MV-4-11 (cell line): ENCODE results near the gene FTCDNL1.

Source experiments
- DNase-seq: peaks from one replicate; lab custom pipeline; 2025; lab: John Stamatoyannopoulos, UW

The FTCDNL1 gene

DNA sequence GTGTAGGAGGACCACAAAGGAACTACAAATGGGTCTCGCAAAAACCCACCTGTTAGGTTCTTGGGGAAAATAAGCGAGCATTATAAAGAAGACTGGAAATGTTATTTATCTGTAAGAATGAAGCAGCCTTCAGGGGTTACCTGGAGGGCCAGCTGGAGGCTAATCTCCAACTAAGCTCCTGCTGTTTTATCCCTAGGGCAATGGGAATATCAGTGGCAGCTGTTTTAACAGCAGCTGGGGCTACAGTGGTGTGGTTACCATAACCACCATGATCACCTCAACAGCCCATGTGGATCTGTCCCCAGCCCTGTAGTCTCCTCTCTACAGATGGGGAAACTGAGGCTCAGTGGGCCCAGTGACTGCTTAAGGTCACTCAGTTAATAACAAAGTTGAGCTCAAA lies 108.1 kb downstream of the FTCDNL1 start:
- DNase-seq, result no peak

DNA sequence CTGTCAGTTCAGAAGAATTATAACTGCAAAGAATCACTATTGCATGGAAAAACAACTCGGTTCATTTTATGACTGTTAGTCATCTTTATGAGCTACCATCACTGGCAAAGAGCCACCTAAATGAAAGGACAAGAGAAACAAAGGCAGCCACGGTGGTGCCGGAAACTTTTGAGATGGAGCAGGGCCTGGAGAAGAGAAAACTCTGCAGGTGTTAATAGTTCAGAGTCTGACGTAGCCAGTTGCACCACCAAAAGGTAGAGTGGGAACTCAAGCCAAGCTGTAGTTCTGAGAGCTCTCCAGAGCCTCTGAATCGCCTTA lies 110.9 kb downstream of the FTCDNL1 start:
- DNase-seq, result no peak

DNA sequence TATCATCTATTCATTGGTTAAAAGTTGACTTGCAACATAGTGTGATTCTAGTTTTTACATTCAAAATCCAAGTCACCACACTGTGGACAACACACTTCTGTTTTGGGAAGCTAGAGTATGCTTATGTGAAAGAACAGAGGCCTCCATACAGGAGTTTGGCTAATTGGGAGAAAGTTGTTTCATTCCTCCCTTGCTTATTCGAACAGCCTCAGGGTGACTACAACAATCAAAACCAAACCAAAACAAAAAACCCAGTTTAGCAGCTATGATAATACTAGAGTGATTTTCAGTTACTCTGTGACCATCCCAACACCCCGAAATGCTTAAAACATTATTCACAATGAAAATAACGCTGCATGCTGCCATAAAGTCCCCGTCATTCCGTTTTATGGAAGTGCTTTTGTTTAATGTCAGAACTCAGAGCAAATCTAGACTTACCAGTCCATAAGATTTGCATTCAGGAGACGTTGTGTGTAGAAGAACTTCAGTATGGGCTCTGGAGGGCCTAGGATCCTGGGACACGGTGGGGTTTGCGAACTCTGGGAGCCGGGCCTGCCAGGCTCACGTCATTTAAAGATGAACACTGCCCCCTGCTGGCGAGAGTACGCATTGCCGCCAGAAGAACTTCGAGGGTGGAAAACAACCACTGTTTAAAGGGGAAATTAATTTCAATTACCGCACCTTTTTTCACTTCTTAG lies 111.4 kb downstream of the FTCDNL1 start:
- peak; percentile 78 for DNase-seq

DNA sequence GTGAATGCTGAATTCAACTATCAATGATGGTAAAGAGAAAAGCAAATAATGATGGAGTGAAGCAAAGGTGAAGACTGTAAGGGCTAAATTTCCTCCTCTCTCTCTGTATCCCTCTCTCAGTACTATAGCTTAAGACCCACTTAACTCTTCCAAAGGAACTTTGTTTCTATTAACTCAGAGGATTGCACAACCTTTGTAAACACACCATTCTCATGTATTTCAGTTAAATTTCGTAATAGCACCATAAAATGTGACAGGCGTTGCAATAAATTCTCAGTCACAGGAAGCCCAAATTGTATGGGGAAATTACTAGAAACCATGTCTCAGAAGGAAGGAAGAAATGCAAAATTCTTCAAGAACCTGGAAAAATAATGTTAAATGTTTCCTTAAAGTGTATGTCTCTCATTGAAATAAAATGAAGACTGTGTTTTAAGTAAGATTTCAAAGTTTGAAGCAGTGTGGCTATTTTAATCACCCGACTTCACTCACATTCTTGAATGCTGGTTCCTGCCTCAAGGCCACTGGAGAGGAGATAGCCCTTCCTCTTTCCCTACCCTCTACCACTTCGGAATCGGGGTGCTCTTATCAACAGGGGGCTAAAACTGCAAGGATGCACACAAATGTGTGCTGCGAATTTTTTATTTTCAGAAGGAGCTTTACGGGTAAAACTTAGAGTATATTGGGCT lies 112.1 kb downstream of the FTCDNL1 start:
- peak; percentile 97 for DNase-seq

DNA sequence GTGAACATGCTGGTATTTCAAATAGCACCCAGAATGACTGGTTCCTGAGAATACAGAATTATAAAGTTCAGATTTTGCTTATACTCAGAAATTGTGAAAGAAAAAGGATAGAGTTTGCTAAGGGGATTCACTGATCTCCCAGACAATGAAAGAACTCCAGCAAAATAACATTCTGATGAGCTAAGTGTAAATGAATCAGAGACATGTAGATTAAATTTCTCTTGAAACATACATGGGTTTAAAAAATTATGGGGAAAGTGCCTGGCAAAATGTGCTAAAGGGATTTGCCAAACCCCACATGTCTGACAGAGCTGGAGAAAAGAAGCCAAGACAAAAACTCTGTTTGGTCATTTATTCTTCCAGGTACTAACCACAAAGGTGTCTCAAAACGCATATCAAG lies 116.3 kb downstream of the FTCDNL1 start:
- DNase-seq, result no peak

DNA sequence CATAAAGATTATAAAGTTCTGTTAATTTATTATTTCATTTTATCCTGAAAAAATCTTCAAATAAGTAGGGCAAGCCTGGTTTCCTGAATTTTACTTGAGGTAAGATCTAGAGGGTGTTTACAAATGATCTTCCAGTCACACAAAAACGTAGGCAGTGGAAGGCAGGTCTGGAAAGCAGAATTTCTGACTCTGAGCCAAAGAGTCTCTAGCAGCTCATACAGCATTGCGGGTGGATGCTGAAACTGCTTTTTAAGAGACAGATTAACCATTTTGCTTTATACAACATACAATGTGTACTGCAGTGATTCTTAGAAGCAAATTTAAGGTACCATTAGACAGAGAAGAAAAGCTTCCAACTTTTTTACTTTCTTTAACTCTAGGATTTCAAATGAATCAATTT lies 117.0 kb downstream of the FTCDNL1 start:
- no peak for DNase-seq

DNA sequence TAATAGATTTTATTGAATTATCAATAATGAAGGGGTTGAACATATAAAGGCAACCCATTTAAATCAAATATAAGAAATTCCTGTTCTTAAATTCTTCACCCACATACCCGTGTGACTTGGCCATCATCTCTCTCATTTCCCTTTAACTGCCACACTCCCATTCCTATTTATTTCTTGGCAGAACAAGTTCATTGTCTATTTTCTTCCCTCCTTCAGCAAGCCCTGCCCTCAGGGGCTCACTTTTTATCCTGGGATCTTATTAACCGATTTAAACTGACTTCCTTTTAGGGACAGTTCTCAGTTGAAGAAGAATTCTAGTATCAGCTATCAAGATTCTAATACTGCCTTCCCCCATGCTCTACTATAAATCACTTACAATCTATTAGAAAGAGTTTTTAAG lies 123.2 kb downstream of the FTCDNL1 start:
- no peak for DNase-seq

DNA sequence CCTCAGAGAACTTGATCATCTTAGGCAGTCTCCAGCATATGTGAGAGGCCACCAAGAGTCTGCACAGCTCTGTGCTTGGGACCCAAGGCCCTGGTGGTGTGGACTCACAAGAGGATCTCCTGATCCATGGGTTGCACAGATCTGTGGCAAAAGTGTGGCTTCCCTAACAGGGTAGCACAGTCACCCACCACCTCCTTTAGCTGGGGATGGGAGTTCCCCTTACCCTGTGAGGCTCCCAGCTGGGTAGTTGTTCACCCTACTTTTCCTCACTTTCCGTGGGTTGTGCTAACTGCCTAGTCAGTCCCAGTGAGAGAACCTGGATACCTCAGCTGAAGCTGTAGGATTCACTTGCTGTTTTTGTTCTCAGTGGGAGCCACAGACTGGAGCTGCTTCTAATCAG lies 123.7 kb downstream of the FTCDNL1 start:
- no peak for DNase-seq

DNA sequence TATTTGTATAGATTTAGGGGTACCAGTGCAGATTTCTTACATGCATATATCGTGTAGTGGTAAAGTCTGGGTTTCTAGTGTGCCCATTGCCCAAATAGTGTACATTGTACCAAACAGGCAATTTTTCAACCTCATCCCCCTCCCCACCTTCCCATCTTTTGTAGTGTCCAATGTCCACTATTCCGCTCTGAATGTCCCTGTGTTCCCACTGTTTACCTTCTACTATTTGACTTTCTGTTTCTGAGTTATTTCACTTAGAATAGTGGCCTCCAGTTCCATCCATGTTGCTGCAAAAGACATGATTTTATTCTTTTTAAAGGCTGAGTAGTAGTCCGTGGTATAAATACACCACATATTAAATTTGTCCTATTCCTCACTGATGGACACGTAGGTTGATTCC lies 132.9 kb downstream of the FTCDNL1 start:
- no peak for DNase-seq

DNA sequence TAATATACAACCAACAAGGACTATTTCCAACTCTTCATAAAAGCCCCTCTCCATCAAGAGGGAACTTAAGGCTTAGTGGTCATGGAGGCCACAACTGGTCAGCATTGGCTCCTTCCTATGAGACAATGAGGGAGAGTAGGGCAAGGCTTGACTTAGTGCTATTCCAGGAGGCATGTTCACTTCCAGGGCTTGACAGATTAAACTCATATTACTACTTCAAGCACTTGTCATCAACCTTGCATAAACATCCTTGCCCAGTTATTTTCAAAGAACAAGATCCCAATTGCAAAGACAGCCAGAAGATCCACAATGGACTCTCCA lies 133.4 kb downstream of the FTCDNL1 start:
- no peak for DNase-seq

DNA sequence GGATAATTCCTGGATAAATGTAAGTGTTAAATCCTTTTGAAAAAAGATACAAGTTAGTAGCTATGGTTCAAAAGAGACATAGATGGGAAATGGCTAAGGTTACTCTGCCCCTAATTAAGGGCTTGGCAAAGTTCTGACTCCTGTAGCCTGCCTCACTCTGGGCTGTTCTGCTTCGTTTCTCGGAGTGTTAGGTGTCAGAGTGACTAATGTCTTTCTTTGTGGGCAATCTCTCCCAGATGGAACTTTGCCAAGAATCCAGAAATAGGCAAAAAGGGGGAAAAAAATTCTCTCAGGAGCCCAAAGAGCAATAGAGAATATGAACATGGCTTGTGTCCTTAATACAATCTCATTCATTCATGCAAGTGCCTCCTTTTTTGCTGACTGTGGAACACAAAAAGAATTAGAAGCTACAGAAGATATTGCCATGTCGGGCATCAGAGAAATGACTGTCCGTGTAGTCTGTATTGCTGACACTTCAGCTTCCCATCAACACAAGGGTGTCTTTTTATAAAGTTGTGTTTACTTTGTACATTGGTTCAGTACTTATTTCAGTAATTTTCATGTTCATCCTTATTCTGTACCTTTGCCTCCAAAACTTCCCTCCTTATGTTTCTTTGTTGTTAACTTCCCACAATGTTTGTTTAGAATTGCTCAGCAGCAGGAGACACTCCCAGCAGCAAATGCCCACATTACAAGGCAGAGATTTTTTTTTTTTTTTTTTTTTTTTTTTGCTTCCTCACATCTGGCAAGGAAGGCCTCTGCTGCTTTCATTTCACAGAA lies 134.0 kb downstream of the FTCDNL1 start:
- DNase-seq, result no peak

DNA sequence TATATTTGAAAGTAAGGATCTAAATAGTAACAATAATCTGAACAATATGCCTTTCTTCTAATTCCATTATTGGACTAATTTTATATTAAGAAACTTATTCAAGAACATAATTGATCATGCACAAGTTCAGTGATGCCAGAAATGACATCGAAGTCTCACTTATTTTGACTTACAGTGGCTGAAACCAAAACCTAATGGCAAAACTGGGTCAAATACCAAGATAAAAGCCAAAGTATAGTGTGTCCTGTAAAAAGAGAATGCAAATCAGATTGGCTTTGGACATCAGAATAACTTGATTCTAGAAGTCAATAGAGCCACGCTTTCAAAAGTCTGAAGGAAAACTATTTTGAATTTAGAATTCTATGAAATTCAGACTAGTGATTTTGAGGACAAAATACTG lies 137.2 kb downstream of the FTCDNL1 start:
- DNase-seq, result no peak

DNA sequence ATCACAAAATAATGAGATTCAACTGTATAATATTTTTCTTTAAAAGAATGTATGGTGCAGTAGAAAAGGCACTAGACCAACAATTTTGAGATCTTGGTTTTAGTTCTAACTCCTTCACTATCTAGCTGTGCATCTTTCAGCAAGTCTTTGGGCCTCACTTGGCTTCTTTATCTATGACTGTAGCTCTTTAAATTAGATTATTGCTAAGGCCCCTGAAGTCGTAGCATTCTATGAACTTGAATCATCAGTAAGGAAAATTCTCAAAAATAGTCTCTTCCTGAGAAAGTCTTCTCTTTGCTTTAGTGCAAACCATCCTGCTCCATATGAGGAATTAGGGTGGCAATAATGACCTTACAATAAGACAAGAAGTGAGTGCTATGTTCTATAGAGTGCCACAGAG lies 140.4 kb downstream of the FTCDNL1 start:
- no peak for DNase-seq
